ENCODE results near the gene HSDL2.
"Not testable (repeated sequence)": the region's sequence is repeated elsewhere in the genome, so short reads cannot be mapped to it uniquely, and the experiment has no call there.

The HSDL2 gene

GRCh38 chr9:112366591-112366990 is 13.3 kb upstream of the HSDL2 start:
- no peak for DNase-seq (ENCODE audit: low spot score)

- no peak for DNase-seq (ENCODE audit: low spot score)
Observed at GRCh38 chr9:112367465-112367864, 12.4 kb upstream of the HSDL2 start.

GRCh38 chr9:112369817-112370216 is 10.1 kb upstream of the HSDL2 start:
- DNase-seq (ENCODE audit: low spot score): no peak

GRCh38 chr9:112371060-112371459 is 8.8 kb upstream of the HSDL2 start:
- DNase-seq (ENCODE audit: low spot score): no peak

GRCh38 chr9:112373666-112374065 is 6.2 kb upstream of the HSDL2 start:
- not testable (repeated sequence) for DNase-seq (ENCODE audit: low spot score)

GRCh38 chr9:112374232-112374631 is 5.7 kb upstream of the HSDL2 start:
- not testable (repeated sequence) for DNase-seq (ENCODE audit: low spot score)

GRCh38 chr9:112375361-112375760 is 4.5 kb upstream of the HSDL2 start:
- DNase-seq (ENCODE audit: low spot score): no peak

GRCh38 chr9:112377087-112377486 is 2.8 kb upstream of the HSDL2 start:
- no peak for DNase-seq (ENCODE audit: low spot score)

GRCh38 chr9:112377684-112378327 is 2.1 kb upstream of the HSDL2 start:
- no peak for DNase-seq (ENCODE audit: low spot score)

- DNase-seq (ENCODE audit: low spot score): peak; percentile 39
Observed at GRCh38 chr9:112378328-112379176, 1.4 kb upstream of the HSDL2 start.

GRCh38 chr9:112379177-112380101 is 469 bp upstream of the HSDL2 start:
- peak; percentile 98 for DNase-seq (ENCODE audit: low spot score)

- peak; percentile 43 for DNase-seq (ENCODE audit: low spot score)
Observed at GRCh38 chr9:112380825-112381221, 915 bp downstream of the HSDL2 start.

- DNase-seq (ENCODE audit: low spot score): no peak
Observed at GRCh38 chr9:112382066-112382465, 2.2 kb downstream of the HSDL2 start.

- DNase-seq (ENCODE audit: low spot score): no peak
Observed at GRCh38 chr9:112382501-112383364, 2.8 kb downstream of the HSDL2 start.

- DNase-seq (ENCODE audit: low spot score): no peak
Observed at GRCh38 chr9:112384219-112384618, 4.3 kb downstream of the HSDL2 start.

- no peak for DNase-seq (ENCODE audit: low spot score)
Observed at GRCh38 chr9:112384690-112385089, 4.8 kb downstream of the HSDL2 start.

- DNase-seq (ENCODE audit: low spot score): no peak
Observed at GRCh38 chr9:112387115-112387514, 7.2 kb downstream of the HSDL2 start.

- not testable (repeated sequence) for DNase-seq (ENCODE audit: low spot score)
Observed at GRCh38 chr9:112389897-112390296, 10.0 kb downstream of the HSDL2 start.

GRCh38 chr9:112391936-112392560 is 12.1 kb downstream of the HSDL2 start:
- DNase-seq (ENCODE audit: low spot score): not testable (repeated sequence)

- peak; percentile 20 for DNase-seq (ENCODE audit: low spot score)
Observed at GRCh38 chr9:112393146-112393545, 13.2 kb downstream of the HSDL2 start.

GRCh38 chr9:112396416-112396815 is 16.5 kb downstream of the HSDL2 start:
- DNase-seq (ENCODE audit: low spot score): no peak
